ENCODE data around the gene EVC2. TPM values are rescaled to one million over a fixed set of nuclear protein-coding genes. Genes with fewer than 3 reads are reported as not detected.

EVC2 gene
- total RNA-seq, 1 donor from 2014 or later = 8.2 TPM

DNA sequence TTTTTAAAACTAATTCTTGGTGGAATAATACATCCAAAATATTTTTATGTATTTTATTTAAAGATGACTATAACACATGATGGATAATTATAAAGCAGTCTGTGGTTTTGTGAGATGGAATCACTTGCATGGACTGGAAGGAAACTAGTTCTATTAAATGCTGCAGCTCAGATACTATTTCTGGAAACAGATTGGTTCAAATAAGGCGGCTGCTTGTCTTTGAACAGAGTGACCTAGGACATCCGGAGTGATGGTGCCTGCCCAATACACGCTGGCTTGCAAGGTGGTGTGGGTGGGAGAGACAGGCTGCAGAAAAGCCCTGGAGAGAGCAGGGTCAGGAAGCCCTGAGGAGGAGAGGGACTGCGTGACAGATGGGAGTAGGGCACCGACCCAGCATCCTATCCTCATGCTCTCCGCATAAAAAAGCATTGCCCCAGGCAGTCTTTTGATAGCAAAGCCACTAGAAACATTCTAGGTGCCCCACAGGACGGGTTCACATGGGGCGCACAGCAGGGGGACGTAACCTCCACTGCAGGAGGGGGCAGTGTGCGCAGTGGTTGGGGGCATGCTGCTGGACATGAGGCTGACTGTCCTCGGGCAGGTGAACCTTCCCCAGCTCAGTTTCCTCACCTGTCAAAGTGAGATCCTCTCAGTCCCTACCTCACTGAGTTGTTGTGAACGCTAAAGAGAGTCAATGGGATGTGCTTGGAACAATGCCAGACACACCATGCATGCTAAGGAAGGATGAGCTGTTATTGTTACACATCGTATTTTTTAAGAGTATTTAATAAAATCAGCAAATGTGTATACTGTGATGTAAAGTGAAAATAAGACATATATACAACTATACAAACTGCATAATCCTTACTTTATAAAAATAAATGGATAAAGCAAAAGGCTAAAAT, 71.3 kb downstream of the EVC2 start:
- H3K4me3 ChIP-seq (ENCODE audit: low read depth, low read length) = no peak overlapping the region
- no peaks in the 10 kb centered on the region for H3K27me3 ChIP-seq (ENCODE audit: control insufficient read depth, insufficient read depth, low read length)
- TF ChIP-seq, protein P1, sequence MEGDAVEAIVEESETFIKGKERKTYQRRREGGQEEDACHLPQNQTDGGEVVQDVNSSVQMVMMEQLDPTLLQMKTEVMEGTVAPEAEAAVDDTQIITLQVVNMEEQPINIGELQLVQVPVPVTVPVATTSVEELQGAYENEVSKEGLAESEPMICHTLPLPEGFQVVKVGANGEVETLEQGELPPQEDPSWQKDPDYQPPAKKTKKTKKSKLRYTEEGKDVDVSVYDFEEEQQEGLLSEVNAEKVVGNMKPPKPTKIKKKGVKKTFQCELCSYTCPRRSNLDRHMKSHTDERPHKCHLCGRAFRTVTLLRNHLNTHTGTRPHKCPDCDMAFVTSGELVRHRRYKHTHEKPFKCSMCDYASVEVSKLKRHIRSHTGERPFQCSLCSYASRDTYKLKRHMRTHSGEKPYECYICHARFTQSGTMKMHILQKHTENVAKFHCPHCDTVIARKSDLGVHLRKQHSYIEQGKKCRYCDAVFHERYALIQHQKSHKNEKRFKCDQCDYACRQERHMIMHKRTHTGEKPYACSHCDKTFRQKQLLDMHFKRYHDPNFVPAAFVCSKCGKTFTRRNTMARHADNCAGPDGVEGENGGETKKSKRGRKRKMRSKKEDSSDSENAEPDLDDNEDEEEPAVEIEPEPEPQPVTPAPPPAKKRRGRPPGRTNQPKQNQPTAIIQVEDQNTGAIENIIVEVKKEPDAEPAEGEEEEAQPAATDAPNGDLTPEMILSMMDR (IDR thresholded peaks at IDR 0.05; ENCODE audit: insufficient read depth, low read length, severe bottlenecking) = no peak
- DNase-seq (ENCODE audit: low read depth) (no peak), FAIRE-seq (no peak)
- peaks cover 9% of the 10 kb centered on the region for H3K36me3 ChIP-seq (ENCODE audit: control insufficient read depth, insufficient read depth, low read length)

- Histone ChIP-seq H3K36me3 (ENCODE audit: control insufficient read depth, insufficient read depth, low read length) (peaks cover 9% of the 10 kb centered on the region), H3K27me3 (ENCODE audit: control insufficient read depth, insufficient read depth, low read length) (no peaks in the 10 kb centered on the region), H3K4me3 (ENCODE audit: low read depth, low read length) (no peak overlapping the region)
- FAIRE-seq (no peak), DNase-seq (ENCODE audit: low read depth) (peak; percentile 74)
- TF ChIP-seq, protein P1 (IDR thresholded peaks at IDR 0.05; ENCODE audit: insufficient read depth, low read length, severe bottlenecking) = no peak
Observed at GRCh38 chr4:5635826-5636195, 72.5 kb downstream of the EVC2 start.

DNA sequence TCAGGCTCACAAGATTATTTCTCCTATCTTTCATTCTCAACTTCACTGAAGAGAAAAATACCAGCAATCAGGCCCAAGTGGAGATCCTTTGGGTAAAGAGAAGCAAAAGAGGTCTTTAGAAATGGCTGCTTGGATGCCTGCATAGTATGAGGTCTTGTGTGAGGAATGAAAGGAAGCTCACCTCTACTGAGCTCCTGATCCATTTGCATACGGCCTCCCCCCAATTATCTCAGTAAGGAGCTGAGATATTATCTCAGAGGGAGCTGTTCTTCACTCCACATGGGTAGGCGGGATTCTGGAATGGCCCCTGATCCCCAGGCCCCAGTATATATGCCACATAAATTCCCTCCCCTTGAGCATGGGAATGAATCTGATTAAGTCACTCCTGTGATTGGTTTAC, 75.8 kb downstream of the EVC2 start:
- Histone ChIP-seq H3K36me3 (ENCODE audit: control insufficient read depth, insufficient read depth, low read length) (peaks cover 10% of the 10 kb centered on the region), H3K27me3 (ENCODE audit: control insufficient read depth, insufficient read depth, low read length) (no peaks in the 10 kb centered on the region), H3K4me3 (ENCODE audit: low read depth, low read length) (no peak overlapping the region)
- DNase-seq (ENCODE audit: low read depth) = no peak
- no peak for FAIRE-seq
- TF ChIP-seq, protein P1 (IDR thresholded peaks at IDR 0.05; ENCODE audit: insufficient read depth, low read length, severe bottlenecking) = no peak

GRCh38 chr4:5632066-5632440, 76.3 kb downstream of the EVC2 start:
- DNase-seq (ENCODE audit: low read depth) (no peak), FAIRE-seq (peak; percentile 60)
- Histone ChIP-seq H3K36me3 (ENCODE audit: control insufficient read depth, insufficient read depth, low read length) (peaks cover 10% of the 10 kb centered on the region), H3K27me3 (ENCODE audit: control insufficient read depth, insufficient read depth, low read length) (no peaks in the 10 kb centered on the region), H3K4me3 (ENCODE audit: low read depth, low read length) (no peak overlapping the region)
- TF ChIP-seq, protein P1 (IDR thresholded peaks at IDR 0.05; ENCODE audit: insufficient read depth, low read length, severe bottlenecking) = no peak

DNA sequence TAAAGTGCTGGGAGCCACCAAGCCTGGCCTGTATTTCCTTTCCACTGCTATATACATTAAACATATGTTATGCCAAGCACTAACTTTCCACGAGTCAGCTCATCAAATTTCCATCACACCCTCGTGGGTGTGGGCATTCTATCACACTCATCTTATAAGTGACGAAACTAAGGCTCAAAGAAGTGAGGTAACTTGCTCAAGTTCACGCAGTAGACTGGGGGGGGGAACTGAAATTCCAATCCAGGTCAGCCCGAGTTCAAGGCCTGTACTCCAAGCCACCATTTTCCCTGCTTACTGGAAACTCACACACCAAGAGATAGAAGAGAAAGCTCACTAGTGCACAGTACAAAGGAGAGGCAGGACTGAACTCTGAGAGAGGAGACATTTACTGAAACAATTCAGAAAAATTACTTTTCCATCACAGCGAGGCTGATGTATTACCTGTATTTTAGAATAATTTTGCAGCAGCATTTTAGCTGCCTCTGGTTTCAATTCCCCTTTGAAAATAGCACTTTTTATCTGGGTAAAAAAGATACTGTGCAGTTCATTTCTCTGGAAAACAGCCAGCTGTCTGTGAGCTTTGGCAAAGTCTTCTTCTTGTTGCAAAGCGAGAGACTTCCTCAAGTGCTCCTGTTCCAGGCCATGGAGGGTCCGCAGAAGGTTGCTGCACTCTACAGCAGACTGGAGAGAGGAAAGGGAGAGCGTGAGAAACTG, 76.8 kb downstream of the EVC2 start:
- TF ChIP-seq, protein P1 (IDR thresholded peaks at IDR 0.05; ENCODE audit: insufficient read depth, low read length, severe bottlenecking) = no peak
- DNase-seq (ENCODE audit: low read depth) (peak; percentile 10), FAIRE-seq (no peak)
- H3K27me3 ChIP-seq (ENCODE audit: control insufficient read depth, insufficient read depth, low read length) = no peaks in the 10 kb centered on the region
- H3K36me3 ChIP-seq (ENCODE audit: control insufficient read depth, insufficient read depth, low read length) = peaks cover 12% of the 10 kb centered on the region
- no peak overlapping the region for H3K4me3 ChIP-seq (ENCODE audit: low read depth, low read length)

Data from bronchial epithelial cell (primary cell).